GM18907 (cell line): ENCODE results near the gene PGAM2.
"Not testable (repeated sequence)": the region's sequence is repeated elsewhere in the genome, so short reads cannot be mapped to it uniquely, and the experiment has no call there.

Experiments
- ATAC-seq: cut with Tn5 transposase; IDR thresholded peaks from one replicate; pipeline ENCODE4 v1.9.1; 2021; ENCODE audit warnings: mild to moderate bottlenecking, moderate library complexity; ENCODE audit not compliant: unreplicated experiment

The PGAM2 gene

DNA sequence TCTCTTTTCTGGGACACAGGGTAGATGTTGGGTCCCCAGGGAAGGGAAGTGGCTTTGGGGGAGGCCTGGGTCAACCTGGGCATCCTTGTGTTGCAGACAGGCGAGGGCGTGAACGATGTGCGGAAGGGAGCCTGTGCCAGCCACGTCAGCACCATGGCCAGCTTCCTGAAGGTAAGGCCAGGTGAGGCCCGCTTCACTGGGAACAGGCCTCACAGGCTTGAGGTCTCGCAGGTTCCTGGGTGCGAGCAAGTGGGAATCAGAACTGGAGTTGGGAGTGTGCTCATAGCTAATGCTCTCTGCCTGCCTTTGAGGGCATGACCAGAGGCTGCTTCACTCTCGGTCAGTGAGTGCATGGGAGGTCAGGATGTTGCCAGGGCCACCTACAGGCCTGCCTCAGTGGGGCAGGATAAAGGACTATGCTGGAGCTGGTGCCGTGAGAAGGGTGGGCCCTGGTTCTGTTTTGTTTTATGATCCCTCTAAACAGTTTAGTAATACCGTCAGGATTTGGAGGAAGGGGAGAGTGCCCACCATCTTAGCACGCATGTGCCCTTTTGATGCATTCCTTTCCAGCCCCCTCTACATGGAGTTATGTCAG is 12.5 kb downstream of the PGAM2 start:
- ATAC-seq, result no peak

- no peak for ATAC-seq
Measured at GRCh38 chr7:44051611-44052220, 13.7 kb downstream of the PGAM2 start.

DNA sequence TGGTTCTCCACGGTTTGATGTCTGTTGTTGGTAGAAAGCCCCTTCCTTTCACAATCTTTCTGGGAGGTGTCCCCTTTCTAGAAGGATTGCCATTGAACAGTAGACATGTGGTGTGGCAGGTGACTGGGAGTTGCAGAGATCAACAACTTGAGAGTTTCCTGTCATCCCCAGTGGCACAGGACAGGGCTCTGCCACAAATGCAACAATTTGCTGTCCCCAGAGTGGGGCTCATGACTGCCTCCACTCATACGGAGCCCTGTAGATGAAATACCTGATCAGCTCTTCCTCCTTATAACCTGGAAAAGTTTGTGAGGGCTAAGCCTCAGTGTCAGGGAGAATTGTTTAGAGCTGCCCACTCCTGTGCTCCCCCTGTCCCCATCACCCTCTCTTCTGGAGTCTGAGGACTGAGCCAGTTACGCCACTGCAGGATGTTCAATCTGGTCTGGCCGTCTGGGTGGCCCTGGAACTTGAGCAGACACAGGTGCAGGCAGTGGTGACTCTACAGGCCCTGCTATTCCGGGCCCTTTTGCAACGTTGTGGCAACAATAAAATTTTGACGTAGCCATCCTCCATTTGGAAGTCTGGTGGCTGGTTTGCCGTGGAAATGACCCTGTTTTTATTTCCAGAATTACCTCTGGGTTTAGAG is 14.3 kb downstream of the PGAM2 start:
- ATAC-seq, result no peak

DNA sequence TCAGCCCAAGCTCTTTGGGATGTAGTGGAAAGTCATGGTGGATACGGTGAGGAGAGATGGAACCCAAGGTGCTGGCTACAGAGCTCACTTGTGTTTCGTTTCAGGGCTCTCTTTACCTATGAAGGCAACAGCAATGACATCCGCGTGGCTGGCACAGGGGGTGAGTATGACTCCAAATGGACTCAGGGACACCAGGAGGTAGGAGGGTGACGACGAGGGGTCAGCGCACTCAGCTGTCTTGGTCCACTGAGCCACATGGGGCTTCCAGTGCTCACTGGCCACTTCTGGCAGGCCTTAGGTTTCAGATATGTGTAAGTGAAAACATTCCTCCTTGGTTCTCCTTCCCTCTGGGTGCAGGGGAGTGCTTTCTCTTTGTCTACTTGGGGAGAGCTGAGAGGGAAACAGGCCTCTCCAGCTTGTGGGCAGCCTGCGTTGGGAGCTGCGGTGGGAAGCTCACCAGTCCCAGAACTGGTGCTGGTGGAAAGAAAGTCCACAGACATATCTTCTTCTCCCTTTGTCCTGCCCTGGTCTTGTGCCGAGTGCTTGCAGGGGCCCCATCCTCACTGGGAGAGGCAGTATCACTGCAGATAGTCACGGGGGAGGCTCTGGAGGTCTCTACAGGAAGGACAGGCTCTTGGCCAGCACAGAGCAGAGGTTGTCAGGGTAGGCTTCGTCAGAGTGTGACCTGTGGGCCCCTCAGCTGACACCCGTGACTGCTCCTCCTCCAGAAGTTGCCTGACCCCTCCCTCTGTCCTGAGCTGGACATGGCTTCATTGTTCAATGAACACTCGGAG is 15.0 kb downstream of the PGAM2 start:
- no peak for ATAC-seq

- ATAC-seq, result no peak
Measured at GRCh38 chr7:44048031-44048795, 17.2 kb downstream of the PGAM2 start.

- peak; percentile 76 for ATAC-seq
Measured at GRCh38 chr7:44046321-44047061, 18.9 kb downstream of the PGAM2 start.

DNA sequence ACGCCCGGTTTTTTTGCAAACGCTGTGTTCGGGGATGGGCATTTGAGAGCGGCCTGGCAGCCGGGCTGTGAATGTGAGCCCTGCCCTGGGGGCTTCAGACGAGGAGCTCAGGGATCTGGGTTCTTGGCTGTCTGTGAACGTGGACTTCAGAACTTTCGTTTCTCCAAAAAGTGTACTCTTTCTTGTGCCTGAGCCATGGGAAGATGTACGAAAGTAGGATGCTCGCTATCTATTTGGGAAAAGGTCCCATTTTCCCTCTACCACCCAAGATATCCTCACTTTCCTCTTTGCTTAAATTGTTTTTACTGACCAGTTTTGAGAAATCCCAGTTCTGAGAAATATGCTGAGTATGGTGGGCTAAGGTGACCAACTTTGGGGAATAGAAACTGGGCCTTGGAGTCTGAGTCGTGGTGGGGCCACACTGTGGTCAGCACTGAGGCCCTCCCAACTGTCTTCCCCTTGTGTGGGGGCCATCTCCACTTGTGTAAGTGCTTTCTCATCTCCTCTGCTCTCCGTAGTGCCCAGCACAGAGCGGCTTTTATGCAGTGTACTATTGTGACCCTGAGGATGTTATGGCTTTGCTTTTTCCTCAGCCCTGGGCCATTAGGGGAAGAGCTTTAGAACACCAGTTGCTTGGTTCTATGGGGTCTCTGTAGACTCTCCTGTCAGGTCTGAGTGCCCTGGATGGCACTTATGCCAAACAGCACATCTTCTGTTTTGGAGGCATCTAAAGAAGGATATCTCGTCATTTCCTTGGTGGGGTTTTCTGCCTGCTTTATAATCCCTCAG is 19.9 kb downstream of the PGAM2 start:
- peak; percentile 7 for ATAC-seq

DNA sequence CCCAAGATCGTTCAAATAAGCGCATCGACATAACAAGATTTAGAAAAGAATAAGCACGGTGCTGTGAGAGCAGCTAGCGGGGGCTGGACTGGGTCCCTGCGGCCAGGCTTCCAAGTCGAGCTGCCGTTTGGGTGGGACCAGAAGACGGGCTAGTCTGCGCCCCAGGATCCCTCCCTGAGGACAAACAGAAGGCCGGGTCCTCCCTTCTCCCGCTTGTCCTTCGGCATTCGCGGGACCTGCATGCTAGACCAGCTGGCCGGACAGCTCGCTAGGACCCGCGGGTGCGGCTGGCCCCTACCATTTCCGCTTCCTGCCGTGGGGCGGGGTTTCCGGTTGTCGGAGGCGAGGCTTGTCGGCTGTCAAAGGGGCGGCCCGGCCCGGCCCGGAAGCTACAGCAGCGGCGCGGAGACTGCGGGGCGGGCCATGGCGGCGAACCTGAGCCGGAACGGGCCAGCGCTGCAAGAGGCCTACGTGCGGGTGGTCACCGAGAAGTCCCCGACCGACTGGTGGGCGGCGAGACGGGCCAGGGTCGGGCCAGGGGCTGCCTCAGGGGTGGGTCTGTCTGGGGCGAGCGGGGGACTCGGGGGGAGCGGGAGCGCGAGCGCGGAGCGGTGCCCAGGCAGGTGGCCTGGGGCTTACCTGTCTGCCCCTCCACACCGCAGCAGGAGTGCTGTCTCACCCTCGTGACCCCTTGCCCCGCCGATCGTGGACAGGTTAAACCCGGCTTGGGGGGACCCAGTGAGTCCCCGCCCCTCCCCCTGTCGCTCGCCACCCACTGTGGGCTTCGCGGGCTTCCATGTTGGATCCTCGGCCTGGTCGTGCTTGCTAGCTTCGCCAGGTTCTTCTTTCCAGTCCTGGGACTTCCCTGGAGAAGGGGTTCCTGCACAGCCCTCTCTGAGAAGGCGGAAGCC is 20.8 kb downstream of the PGAM2 start, which contains the start of gene DBNL:
Gene DBNL, plus strand, starts transcription at position 388 of the 911 bp plus-strand sequence. Its CDS starts 36 bp downstream, at position 424.
- ATAC-seq, result peak; percentile 70

GRCh38 chr7:44043902-44044301 is 21.5 kb downstream of the PGAM2 start:
- no peak for ATAC-seq

DNA sequence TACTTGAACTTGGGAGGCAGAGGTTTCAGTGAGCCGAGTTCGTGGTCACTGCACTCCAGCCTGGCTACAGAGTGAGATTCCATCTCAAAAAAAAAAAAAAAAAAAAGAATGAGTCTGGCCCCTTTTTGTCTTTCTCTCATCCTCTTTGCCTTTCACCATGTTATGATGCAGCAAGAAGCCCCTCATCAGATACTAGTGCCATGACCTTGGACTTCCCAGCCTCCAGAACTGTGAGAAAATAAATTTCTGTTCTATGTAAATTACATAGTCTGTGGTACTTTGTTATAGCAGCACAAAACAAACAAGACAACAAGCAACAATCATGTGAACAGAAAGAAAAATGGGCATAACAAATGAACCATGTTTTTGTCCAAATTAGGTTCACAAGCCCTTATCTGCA is 23.1 kb downstream of the PGAM2 start:
- no peak for ATAC-seq

DNA sequence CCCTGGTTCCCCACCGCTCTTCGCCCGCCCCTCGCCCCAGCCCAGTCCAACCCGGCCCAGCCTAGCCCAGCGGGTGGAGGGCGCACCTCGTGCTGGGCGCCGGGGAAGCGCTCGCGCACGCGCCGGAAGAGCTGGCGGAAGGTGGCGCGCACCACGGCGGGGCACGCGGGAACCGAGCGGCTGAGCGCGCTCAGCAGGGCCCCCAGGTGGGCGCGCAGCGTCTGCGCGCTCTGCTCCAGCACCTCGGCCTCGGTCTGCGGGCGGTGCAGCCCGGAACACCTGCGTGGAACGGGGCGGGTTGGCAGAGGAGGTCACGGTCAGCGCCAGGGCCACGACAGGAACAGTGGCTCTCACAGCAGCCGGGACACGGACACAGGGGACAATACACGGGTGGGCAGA is 24.9 kb downstream of the PGAM2 start:
- ATAC-seq, result peak; percentile 46

- peak; percentile 16 for ATAC-seq
Measured at GRCh38 chr7:44039800-44040492, 25.4 kb downstream of the PGAM2 start.

DNA sequence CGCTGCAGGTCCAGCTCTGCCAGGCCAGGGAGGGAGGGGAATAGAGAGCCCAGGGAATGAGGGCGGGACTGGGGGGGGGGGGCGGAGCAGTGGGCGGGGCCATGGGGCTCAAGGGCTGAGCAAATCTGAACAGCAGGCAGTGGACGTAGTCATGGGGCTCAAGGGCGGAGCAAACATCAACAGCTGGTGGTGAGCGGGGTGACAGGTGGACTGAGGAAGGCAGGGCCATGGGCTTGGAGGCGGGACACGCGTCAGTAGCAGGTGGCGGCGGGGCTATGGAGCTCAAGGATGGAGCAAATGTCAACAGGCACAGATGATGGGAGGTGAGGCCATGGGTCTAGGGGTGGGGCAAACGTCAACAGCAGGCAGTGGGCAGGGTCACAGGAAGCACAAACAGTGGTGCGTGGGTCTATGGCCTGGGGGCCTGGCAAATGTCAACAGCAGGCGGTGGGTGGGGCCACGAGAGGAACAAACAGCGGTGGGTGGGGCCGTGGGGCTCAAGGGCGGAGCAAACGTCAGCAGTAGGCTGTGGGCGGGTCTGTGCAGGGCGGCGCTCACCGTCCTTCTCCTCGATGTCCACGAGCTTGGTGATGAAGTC is 26.3 kb downstream of the PGAM2 start:
- peak; percentile 67 for ATAC-seq

GRCh38 chr7:44038553-44038952 is 26.8 kb downstream of the PGAM2 start:
- ATAC-seq, result not testable (repeated sequence)

- ATAC-seq, result not testable (repeated sequence)
Measured at GRCh38 chr7:44037951-44038350, 27.4 kb downstream of the PGAM2 start.

- ATAC-seq, result not testable (repeated sequence)
Measured at GRCh38 chr7:44036364-44036763, 29.0 kb downstream of the PGAM2 start.
